Measurements from ENCODE around the gene TRIM37. TPM values are rescaled to one million over a fixed set of nuclear protein-coding genes. Genes with fewer than 3 reads are reported as not detected.

Gene TRIM37
- total and polyA plus RNA-seq, 4 donors: 5.4 to 12.9 (median 8.1) TPM

GRCh38 chr17:58932956-58933355, 173.7 kb downstream of the TRIM37 start:
- H3K4me1 ChIP-seq (ENCODE audit: control insufficient read depth in 4 of 4, insufficient read depth in 4 of 4, low read length in 3 of 4): no peaks in the 10 kb centered on the region
- no peak for DNase-seq (ENCODE audit: low spot score)
- H3K9ac ChIP-seq (ENCODE audit: low read depth in 1 of 2, low read length in 2 of 2): no peak overlapping the region
- no peaks in the 10 kb centered on the region for H3K9me3 ChIP-seq (ENCODE audit: control insufficient read depth in 4 of 4, low read length in 3 of 4)
- WGBS: 87% methylated on average over 3 of the region's 3 CpGs
- no peak overlapping the region for H3K27ac ChIP-seq (ENCODE audit: low read depth in 1 of 2, low read length in 2 of 2)
- no peak overlapping the region for H3K4me3 ChIP-seq (ENCODE audit: low read depth in 1 of 3, low read length in 3 of 3)
- TF ChIP-seq EGR1 (IDR thresholded peaks at IDR 0.05; ENCODE audit: low read depth in 2 of 2): no peak
- H3K27me3 ChIP-seq (ENCODE audit: control insufficient read depth in 4 of 4, insufficient read depth in 4 of 4, low read length in 3 of 4): no peaks in the 10 kb centered on the region
- no peaks in the 10 kb centered on the region for H3K36me3 ChIP-seq (ENCODE audit: control insufficient read depth in 4 of 4, insufficient read depth in 3 of 4, low read depth in 1 of 4, low read length in 3 of 4)

Small RNAs within 50 kb of the gene (small RNA-seq; reads per million reads assigned to genes)
- 52.4 reads per million, percentile 97 among the genes with 10 or more reads in this experiment for gene MIR301A
- 35.7 reads per million, percentile 96 among the genes with 10 or more reads in this experiment for gene MIR454
- not detected for gene RN7SL716P
- gene RNU2-58P: 1.5 reads per million, percentile 84 among the genes with 10 or more reads in this experiment

Other genes with a start within 250 kb of the TRIM37 start
- 10 to 100 TPM; 10.5 to 29.6 TPM for gene SKA2, start 48.3 kb upstream of the TRIM37 start, total RNA-seq
- gene SKA2, start 48.3 kb upstream of the TRIM37 start, polyA plus RNA-seq: 10 to 100 TPM; 11.2 to 12.2 TPM
- 10 to 100 TPM in 1 of 2 donors, under 1 TPM in 1; 0.17 to 17.7 TPM for gene PRR11, start 48.9 kb upstream of the TRIM37 start, total RNA-seq
- 1 to 10 TPM in 1 of 2 donors, under 1 TPM in 1; 0.79 to 1.1 TPM for gene PRR11, start 48.9 kb upstream of the TRIM37 start, polyA plus RNA-seq
- gene SMG8, start 103.2 kb upstream of the TRIM37 start, total RNA-seq: 1 to 10 TPM; 8.3 to 9.0 TPM
- 1 to 10 TPM; 1.9 to 4.3 TPM for gene SMG8, start 103.2 kb upstream of the TRIM37 start, polyA plus RNA-seq
- 1 to 10 TPM in 1 of 2 donors, under 1 TPM in 1; 0.92 to 1.4 TPM for gene GDPD1, start 113.6 kb upstream of the TRIM37 start, total RNA-seq
- gene GDPD1, start 113.6 kb upstream of the TRIM37 start, polyA plus RNA-seq: under 1 TPM; 0.45 to 0.64 TPM
- gene YPEL2, start 224.8 kb upstream of the TRIM37 start, total RNA-seq: 10 to 100 TPM; 12.0 to 23.8 TPM
- gene YPEL2, start 224.8 kb upstream of the TRIM37 start, polyA plus RNA-seq: 10 to 100 TPM in 1 of 2 donors, 1 to 10 TPM in 1; 4.2 to 10.6 TPM

All from liver (tissue), 10 donors.